ENCODE measurements around the gene UGT2B11.

DNA sequence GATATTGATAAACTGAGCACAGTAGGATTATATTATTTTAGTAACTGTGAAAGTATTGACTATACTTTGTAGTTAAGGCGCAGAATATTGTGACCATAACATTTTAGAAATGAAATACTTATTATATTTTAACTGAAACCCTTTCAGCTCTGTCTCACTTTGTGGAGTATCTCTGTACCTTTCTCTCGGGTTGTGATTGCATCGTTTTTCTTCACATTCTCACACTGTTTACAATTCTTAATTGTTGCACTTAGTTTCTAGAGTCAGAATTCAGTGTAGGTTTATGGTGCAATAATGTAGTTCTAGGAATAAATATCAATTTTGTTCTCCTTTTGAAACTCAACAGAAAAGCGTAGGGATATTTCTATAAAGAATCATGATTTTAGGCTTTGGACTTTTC is 60.5 kb downstream of the UGT2B11 start:
- TF ChIP-seq CTCF (IDR thresholded peaks at IDR 0.05) (no peak), POLR2A (IDR thresholded peaks at IDR 0.05) (no peak)
